ENCODE results near the gene PALLD.

DNA sequence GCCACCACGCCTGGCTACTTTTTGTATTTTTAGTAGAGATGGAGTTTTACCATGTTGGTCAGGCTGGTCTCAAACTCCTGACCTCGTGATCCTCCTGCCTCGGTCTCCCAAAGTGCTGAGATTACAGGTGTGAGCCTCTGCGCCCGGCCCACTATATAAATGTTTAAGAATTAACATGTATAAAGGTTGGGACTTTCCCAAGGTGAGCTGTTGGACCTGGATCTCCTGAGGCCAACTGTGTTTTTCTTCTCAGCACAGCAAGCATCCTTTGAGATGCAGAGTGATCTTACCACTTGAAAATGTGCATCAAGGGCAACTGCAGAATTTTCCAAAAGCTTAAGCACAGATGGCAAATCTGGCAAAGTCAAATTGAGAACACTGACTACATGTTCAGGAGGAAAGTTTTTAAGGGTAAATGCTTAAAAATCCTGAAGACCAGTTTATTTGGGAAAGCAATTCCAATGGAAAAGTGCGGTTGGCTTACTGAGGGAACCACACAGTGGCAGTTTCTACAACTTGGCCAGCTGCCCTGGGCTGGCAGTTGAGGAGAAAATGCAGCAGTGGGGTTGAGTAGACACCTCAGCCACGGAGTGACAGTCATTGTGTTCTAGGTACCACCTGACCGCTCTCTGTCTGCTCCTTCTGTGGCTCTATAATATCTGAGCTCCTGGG lies 344.3 kb downstream of the PALLD start:
- TF ChIP-seq, protein P1, sequence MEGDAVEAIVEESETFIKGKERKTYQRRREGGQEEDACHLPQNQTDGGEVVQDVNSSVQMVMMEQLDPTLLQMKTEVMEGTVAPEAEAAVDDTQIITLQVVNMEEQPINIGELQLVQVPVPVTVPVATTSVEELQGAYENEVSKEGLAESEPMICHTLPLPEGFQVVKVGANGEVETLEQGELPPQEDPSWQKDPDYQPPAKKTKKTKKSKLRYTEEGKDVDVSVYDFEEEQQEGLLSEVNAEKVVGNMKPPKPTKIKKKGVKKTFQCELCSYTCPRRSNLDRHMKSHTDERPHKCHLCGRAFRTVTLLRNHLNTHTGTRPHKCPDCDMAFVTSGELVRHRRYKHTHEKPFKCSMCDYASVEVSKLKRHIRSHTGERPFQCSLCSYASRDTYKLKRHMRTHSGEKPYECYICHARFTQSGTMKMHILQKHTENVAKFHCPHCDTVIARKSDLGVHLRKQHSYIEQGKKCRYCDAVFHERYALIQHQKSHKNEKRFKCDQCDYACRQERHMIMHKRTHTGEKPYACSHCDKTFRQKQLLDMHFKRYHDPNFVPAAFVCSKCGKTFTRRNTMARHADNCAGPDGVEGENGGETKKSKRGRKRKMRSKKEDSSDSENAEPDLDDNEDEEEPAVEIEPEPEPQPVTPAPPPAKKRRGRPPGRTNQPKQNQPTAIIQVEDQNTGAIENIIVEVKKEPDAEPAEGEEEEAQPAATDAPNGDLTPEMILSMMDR (IDR thresholded peaks at IDR 0.05): no peak
- TF ChIP-seq, protein P2, sequence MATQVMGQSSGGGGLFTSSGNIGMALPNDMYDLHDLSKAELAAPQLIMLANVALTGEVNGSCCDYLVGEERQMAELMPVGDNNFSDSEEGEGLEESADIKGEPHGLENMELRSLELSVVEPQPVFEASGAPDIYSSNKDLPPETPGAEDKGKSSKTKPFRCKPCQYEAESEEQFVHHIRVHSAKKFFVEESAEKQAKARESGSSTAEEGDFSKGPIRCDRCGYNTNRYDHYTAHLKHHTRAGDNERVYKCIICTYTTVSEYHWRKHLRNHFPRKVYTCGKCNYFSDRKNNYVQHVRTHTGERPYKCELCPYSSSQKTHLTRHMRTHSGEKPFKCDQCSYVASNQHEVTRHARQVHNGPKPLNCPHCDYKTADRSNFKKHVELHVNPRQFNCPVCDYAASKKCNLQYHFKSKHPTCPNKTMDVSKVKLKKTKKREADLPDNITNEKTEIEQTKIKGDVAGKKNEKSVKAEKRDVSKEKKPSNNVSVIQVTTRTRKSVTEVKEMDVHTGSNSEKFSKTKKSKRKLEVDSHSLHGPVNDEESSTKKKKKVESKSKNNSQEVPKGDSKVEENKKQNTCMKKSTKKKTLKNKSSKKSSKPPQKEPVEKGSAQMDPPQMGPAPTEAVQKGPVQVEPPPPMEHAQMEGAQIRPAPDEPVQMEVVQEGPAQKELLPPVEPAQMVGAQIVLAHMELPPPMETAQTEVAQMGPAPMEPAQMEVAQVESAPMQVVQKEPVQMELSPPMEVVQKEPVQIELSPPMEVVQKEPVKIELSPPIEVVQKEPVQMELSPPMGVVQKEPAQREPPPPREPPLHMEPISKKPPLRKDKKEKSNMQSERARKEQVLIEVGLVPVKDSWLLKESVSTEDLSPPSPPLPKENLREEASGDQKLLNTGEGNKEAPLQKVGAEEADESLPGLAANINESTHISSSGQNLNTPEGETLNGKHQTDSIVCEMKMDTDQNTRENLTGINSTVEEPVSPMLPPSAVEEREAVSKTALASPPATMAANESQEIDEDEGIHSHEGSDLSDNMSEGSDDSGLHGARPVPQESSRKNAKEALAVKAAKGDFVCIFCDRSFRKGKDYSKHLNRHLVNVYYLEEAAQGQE (IDR thresholded peaks at IDR 0.05; ENCODE audit: insufficient read depth in 1 of 2, low read depth in 2 of 2, low read length in 1 of 2): no peak

All from Panc1 (cell line).